Measurements from ENCODE around the gene ADIRF. TPM values are rescaled to one million over a fixed set of nuclear protein-coding genes. Genes with fewer than 3 reads are reported as not detected.
A peak's percentile ranks its signal among the peaks of the same experiment; 100 is the strongest.
"Not testable (repeated sequence)": the region's sequence is repeated elsewhere in the genome, so short reads cannot be mapped to it uniquely, and the experiment has no call there.

Gene ADIRF
- total RNA-seq, 1 experiment from 2014 or later = not detected

DNA sequence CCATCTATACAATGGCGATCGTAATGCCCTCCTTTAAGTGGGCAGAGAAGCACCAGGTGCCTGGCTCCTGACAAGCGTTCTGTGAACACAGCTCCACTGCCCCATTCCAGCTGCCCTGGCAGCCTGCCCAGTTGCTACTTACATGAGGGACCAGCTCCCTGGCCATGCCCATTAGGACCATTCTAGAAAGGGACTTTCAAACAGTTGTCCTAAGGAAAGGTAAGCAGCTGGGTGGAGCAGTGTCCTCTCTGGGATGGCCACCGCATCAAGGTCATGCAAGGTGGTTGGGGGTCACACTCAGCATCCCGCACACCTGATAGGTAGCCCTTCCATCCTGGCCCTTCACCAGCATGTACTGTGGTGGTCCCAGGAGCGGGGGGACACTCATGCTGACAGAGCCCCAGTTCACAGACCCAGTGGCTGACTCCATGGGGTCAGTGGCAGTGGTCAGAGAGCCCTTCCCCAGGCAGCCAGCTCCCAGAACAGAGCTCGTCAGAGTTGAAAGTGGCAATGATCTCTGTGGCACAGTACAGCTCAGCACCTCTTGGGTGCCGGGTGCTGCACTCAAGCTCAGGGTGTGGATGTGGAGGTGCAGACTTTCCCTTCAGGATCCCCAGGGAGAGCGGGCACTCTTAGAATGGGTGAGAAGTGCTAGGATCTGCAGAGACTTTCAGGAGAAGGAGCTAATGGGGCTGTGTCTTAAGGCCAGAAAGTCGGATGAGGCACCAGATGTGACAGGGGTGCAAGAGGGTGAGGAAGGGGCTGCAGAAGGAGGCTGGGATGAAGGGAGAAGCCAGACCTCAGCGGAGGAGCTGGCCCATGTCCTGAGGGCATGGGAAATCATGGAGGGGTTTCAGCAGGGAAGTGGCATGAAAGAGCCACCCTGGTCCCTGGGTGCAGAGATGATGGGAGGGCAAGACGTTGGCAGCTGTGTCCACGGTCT is 21.8 kb upstream of the ADIRF start:
- no peak for DNase-seq (ENCODE audit: low spot score)

DNA sequence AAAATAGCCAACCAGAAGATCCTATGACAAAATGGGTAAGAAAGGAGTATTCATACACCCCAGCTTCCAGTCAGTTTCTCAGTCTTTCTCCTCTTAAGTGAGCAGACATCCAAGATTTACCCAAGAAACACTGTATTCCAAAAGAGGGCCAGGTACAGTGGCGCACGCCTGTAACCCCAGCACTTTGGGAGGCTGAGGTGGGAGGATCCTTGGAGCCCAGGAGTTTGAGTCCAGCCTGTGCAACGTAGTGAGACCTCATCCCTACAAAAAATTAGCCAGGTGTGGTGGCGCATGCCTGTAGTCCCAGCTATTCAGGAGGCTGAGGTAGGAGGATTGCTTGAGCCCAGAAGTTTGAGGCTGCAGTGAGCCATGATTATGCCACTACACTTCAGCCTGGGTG is 20.5 kb upstream of the ADIRF start:
- not testable (repeated sequence) for DNase-seq (ENCODE audit: low spot score)

DNA sequence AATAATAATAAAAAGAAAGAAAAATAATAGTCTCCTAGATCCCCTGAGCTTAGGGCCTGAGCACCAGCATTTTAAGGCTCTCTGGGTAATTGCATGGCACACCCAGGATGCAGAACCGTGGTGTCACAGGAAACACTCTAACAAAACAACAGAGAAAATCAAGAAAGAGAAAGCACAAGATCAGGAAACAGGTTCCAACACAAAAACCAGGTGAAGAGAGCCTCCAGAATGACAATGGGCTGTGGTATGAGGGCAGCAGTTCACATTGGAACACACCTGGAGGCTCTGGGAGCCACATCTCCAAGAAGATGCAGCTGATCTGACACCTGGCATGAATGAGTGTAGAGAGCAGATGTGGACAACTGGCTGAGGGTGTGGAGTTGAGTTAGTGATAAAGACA is 17.9 kb upstream of the ADIRF start:
- no peak for DNase-seq (ENCODE audit: low spot score)

- DNase-seq (ENCODE audit: low spot score) = no peak
These were observed 17.0 kb upstream of the ADIRF start for GRCh38 chr10:86951184-86951761.

- no peak for DNase-seq (ENCODE audit: low spot score)
These were observed 16.2 kb upstream of the ADIRF start for GRCh38 chr10:86952106-86952505.

GRCh38 chr10:86952697-86953096 is 15.6 kb upstream of the ADIRF start:
- not testable (repeated sequence) for DNase-seq (ENCODE audit: low spot score)

GRCh38 chr10:86953747-86954680 is 14.3 kb upstream of the ADIRF start:
- DNase-seq (ENCODE audit: low spot score) = no peak

DNA sequence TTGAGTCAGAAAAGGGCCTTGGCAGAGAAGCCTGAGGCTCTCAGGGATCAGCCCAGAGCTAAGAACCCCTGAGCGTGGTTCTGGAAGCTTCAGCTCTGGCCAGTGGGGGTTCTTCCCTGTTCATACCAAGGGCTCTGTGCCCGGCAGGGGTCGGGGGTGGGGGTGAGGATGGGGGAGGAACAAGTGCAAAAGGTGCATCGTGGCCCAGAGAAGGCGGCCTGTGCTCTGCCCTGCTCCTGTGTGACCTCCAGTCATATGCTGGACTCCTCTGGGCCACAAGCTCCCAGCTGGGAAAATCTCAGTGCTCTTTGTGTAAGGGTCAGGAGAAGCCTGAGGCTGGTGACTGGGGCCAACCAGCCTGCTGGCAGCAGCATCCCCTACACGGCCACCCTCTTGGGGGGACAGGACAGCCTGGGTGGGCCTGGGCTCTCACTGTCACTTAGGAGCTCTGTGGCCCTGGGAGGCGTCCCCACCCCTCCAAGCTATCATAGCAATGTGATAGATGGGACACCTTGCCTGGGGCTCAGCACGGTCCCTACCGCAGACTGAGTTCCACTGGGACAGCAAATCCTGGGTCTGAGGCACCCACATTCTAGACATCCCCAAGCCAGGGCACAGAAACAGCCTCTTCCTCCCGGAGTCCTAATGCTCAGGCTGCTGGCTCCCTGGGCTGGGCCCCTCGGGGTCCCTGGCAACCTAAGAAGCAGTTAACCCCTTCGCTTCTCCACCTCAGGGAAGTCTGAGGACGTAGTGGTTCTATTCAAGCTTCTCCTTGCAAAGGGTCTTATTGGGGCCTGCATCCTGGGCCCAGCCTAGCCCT is 13.4 kb upstream of the ADIRF start:
- no peak for DNase-seq (ENCODE audit: low spot score)

- no peak for DNase-seq (ENCODE audit: low spot score)
These were observed 12.6 kb upstream of the ADIRF start for GRCh38 chr10:86955501-86956194.

DNA sequence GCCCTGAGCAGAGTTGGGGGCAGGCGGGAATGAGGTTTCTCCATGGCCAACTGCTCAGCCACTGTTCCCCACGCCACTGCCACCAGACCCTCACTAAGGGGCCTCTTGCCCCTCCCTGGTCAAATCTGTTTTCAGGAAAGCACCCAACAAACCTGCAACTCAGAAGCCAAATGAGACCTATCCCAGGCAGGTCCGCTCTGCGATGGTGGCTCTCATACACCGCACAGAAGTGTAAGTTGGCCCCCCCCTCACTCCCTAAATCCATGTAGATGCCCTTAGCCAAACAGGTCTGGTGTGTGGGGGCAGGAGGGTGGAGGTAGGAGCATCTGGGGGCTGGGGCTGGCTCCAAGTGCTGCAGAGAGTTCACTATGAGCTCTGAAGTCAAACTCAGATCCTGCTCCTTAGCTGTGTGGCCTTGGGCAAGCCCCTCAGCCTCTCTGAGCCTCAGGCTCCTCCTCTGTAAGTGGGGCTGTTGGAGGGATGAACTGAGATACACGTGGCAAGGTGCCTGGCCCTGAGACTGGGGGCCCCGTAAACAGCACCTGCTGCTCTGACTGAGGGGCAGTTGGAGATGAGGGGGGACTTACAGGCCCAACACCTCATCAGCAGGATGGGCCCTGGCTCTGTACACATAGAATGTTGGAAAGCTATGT is 12.0 kb upstream of the ADIRF start:
- no peak for DNase-seq (ENCODE audit: low spot score)

DNA sequence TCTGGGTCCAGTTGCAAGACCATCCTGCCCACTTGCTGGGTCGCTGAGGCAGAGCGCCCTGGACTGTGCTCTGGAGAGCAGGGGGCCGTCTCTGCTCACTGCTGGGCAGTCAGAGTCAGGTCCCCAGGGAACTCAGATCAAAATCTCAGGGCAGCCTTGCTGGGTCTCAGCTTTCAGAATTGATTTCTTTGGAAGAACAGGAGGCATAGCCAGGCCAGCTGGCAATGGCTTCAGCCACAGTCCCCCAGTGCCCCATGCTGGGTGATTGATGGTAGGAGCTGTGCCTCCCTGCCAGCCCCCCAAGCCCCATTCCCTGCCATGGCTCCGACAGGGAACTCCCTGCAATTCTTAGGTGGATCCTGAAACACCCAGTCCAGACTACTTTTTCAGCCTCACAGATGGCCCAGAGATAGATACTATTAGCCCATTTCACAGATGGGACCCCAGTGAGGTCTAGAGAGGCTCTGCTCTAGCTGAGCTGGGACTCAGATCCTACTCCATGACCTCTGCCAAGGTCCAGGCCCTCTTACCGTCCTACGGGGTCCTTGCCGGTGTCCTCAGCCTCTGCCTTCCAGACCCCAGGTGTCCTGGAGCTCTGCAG is 11.3 kb upstream of the ADIRF start:
- no peak for DNase-seq (ENCODE audit: low spot score)

GRCh38 chr10:86957471-86958115 is 10.7 kb upstream of the ADIRF start, which contains the start of gene MMRN2:
TSS of gene MMRN2 (minus strand) at chr10:86957615. CDS start at chr10:86957541, 74 bp downstream.
- no peak for DNase-seq (ENCODE audit: low spot score)

- DNase-seq (ENCODE audit: low spot score) = no peak
These were observed 10.0 kb upstream of the ADIRF start, which contains the start of gene SNCG for GRCh38 chr10:86958116-86958900. TSS of gene SNCG (plus strand) at chr10:86958599. CDS start at chr10:86958698, 99 bp downstream.

- peak; percentile 92 for DNase-seq (ENCODE audit: low spot score)
These were observed 9.2 kb upstream of the ADIRF start for GRCh38 chr10:86958901-86959736.

GRCh38 chr10:86959737-86960002 is 8.6 kb upstream of the ADIRF start:
- no peak for DNase-seq (ENCODE audit: low spot score)

DNA sequence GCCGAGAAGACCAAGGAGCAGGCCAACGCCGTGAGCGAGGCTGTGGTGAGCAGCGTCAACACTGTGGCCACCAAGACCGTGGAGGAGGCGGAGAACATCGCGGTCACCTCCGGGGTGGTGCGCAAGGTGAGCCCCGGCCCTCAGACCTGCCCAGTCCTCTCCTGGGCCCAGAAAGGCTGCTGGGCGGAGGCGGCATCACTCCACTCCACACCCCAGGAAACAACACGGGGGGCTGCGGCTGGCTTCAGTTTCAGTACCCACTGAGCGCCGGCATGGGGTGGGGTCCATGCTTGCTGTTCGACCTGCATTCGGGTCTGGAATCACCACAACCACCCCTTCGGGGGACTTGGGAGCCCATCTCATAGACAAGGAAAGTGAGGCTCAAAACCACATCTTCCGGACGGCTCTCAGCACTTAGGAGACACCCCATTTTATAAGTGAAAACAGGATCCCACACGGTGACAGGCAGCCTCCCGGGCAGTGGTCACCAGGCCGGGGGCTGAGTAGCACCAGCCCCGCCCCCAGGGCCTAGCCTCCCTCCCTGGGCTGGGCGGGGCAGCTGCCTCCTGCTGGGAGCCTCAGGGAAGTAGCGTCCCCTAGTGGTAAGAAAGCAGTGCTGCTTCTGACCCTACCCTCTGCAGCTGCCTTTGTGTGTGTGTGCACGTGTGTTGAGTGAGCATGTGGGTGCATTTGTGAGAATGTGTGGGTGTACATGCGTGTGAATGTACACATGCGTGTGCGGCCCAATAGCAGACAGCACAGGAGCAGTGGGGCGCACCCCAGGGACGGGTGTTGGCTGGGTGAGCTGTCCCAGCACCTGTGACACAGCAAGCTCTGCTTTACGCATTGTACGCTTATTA is 8.0 kb upstream of the ADIRF start:
- DNase-seq (ENCODE audit: low spot score) = peak; percentile 67
